C4-2B (cell line): ENCODE data around the gene ARAP1.

Experiments used
- H3K27ac ChIP-seq: fragments of 450-650 bp; 2 replicates; pipeline ENCODE4 v1.5.1; 2017
- CTCF ChIP-seq: fragments of 450-650 bp; conservative IDR thresholded peaks from 2 replicates; pipeline ENCODE4 v1.5.1; 2017; ENCODE audit warnings: mild to moderate bottlenecking
- ZFX ChIP-seq: fragments of 450-650 bp; IDR thresholded peaks from 2 replicates; pipeline ENCODE4 v1.6.1; 2017

The ARAP1 gene

GRCh38 chr11:72740562-72741428 is 11.4 kb downstream of the ARAP1 start:
- no peak for TF ChIP-seq ZFX
- no peak for TF ChIP-seq CTCF
- H3K27ac ChIP-seq = no peak overlapping the region

DNA sequence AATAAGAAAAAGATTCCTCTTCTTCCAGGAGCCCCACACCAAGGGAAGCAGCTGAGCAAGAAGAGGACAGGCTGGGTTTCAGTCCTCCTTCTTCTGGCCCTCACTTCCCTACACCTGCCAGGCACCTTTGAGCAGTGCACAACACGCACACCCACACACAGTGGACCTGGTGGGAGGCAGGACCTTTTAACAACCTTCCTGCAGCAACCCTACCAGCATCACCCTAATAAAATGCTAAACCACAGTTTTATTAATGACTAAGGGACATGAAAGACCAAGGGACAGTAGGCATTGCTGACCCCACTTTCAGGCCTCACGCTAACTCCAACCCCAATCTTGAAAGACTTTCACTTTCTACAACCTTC is 12.2 kb downstream of the ARAP1 start:
- H3K27ac ChIP-seq = no peak overlapping the region
- no peak for TF ChIP-seq ZFX
- no peak for TF ChIP-seq CTCF

DNA sequence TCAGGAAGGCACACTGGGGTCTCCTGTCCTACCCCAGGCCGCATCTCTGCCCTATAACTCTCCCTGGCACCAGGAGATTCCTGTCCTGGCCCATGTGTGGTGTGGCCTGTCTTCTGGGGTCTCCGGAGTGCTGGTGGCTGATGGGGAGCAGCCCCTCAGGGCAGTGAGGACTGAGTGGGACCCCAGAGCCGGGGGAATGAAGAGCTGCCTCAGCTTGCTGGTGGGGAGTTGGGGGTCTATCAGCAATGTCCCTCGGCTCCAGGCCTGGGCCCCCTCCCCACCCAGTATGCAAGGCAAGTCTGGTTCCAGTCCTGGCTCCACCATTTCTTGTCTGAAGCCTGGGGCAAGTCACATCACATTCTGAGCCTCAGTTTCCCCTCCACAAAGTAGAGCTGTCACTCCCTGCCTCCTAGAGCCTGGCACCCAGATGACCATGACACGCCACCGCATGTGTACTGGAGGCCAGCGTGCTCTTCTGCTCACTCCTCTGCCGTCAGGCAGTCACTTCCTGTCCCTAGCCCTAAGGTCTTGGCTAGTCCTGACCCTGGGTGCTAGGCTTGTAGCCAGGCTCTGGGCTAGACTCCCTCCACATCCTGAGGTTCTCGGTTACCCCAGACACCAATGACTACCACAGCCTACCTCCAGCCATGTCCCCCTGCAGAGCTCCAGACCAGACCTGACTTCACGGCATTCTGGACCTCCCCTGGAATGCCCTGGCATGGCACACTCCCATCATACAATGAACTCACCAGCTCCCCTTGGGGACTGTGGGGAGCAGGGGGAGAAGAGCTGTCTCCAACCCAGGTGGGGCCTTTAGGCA is 12.8 kb downstream of the ARAP1 start:
- no peak overlapping the region for H3K27ac ChIP-seq
- no peak for TF ChIP-seq ZFX
- no peak for TF ChIP-seq CTCF

GRCh38 chr11:72738199-72739141 is 13.7 kb downstream of the ARAP1 start:
- TF ChIP-seq CTCF (no peak), ZFX (no peak)
- no peak overlapping the region for H3K27ac ChIP-seq

GRCh38 chr11:72737336-72737735 is 14.9 kb downstream of the ARAP1 start:
- no peak for TF ChIP-seq ZFX
- no peak for TF ChIP-seq CTCF
- H3K27ac ChIP-seq = no peak overlapping the region

GRCh38 chr11:72736452-72737069 is 15.6 kb downstream of the ARAP1 start:
- TF ChIP-seq CTCF = no peak
- TF ChIP-seq ZFX = no peak
- H3K27ac ChIP-seq = no peak overlapping the region
